Fibroblast of lung (primary cell): ENCODE measurements around the gene FLNA. TPM values are rescaled to one million over a fixed set of nuclear protein-coding genes. Genes with fewer than 3 reads are reported as not detected.

ENCODE experiments used
- DNase-seq, 2 donors: peaks; one replicate each; pipeline versions ENCODE4 v3.0.0 to v3.0.0-alpha.2; 2010; ENCODE audit warnings: low read depth in 2 of 2
- H2AFZ ChIP-seq: 2 replicates; pipeline ENCODE4 v1.5.1; 2012; ENCODE audit warnings: low read length, control low read depth, inconsistent platforms
- H3K27ac ChIP-seq: 2 replicates; pipeline ENCODE4 v1.5.1; 2011; ENCODE audit warnings: low read length, control low read depth; ENCODE audit not compliant: insufficient read depth
- H3K27me3 ChIP-seq: 2 replicates; pipeline ENCODE4 v1.5.1; 2011; ENCODE audit warnings: mild to moderate bottlenecking, low read length; ENCODE audit not compliant: control insufficient read depth, insufficient read depth
- H3K36me3 ChIP-seq: 2 replicates; pipeline ENCODE4 v1.5.1; 2011; ENCODE audit warnings: low read length; ENCODE audit not compliant: control insufficient read depth, insufficient read depth
- H3K4me1 ChIP-seq: 2 replicates; pipeline ENCODE4 v1.5.1; 2011; ENCODE audit warnings: low read length; ENCODE audit not compliant: control insufficient read depth, insufficient read depth; ENCODE audit errors: extremely low read depth
- H3K4me2 ChIP-seq: 2 replicates; pipeline ENCODE4 v1.5.1; 2011; ENCODE audit warnings: low read length, control low read depth; ENCODE audit not compliant: insufficient read depth; ENCODE audit errors: extremely low read depth
- H3K4me3 ChIP-seq, 4 experiments: fragments of 200-600 bp in 1 of 4; sonication (generic) in 1 of 4; replicated peaks in 1 of 4; 2 replicates each; pipeline ENCODE4 v1.5.1; 2011 to 2016; ENCODE audit warnings: low read length in 4 of 4, low read depth in 3 of 4, mild to moderate bottlenecking in 3 of 4, control low read depth in 2 of 4, inconsistent platforms in 1 of 4, mixed read lengths in 1 of 4; ENCODE audit not compliant: insufficient read depth in 1 of 4; ENCODE audit errors: control extremely low read depth in 1 of 4
- H3K79me2 ChIP-seq: 2 replicates; pipeline ENCODE4 v1.5.1; 2012; ENCODE audit warnings: mild to moderate bottlenecking, low read length, inconsistent platforms; ENCODE audit not compliant: control insufficient read depth, insufficient read depth
- H3K9ac ChIP-seq: 2 replicates; pipeline ENCODE4 v1.5.1; 2011; ENCODE audit warnings: mild to moderate bottlenecking, low read length, control low read depth; ENCODE audit not compliant: insufficient read depth
- H3K9me3 ChIP-seq: 2 replicates; pipeline ENCODE4 v1.5.1; 2012; ENCODE audit warnings: low read depth, low read length; ENCODE audit not compliant: control insufficient read depth, insufficient read depth
- H4K20me1 ChIP-seq: 2 replicates; pipeline ENCODE4 v1.5.1; 2011; ENCODE audit warnings: low read length; ENCODE audit not compliant: control insufficient read depth, insufficient read depth; ENCODE audit errors: extremely low read depth
- CTCF ChIP-seq, 2 donors: IDR thresholded peaks in 1 of 2; conservative IDR thresholded peaks in 1 of 2; 1 replicate in 1 of 2; 2 replicates in 1 of 2; pipeline ENCODE4 v1.5.1; 2011 to 2012; ENCODE audit warnings: low read length in 2 of 2, control low read depth in 1 of 2, inconsistent platforms in 1 of 2, low read depth in 1 of 2, mild to moderate bottlenecking in 1 of 2
- EZH2 ChIP-seq: IDR thresholded peaks from 2 replicates; pipeline ENCODE4 v1.5.1; 2012; ENCODE audit warnings: low read length, control low read depth, mild to moderate bottlenecking; ENCODE audit errors: missing control alignments
- polyA plus RNA-seq, 2 donors: library from polyadenylated mRNA; depleted of rRNA in 1 of 2; stranded (reverse) in 1 of 2; unstranded in 1 of 2; fragments of >200 nt; gene quantifications; 2 replicates each; pipeline ENCODE4 v1.2.1, GENCODE V29; 2011 to 2012; ENCODE audit warnings: missing spikeins in 1 of 2
- total RNA-seq: library from RNA; depleted of rRNA; stranded (reverse); fragments of >200 nt; gene quantifications from 2 replicates; pipeline ENCODE4 v1.2.1, GENCODE V29; 2014

The FLNA gene
- total and polyA plus RNA-seq, 2 donors (not counting 1 experiment from before 2014, with no cell fraction given), result 799 to 2,728 TPM

- no peaks in the 10 kb centered on the region for H4K20me1 ChIP-seq
- H3K36me3 ChIP-seq, result no peaks in the 10 kb centered on the region
- H2AFZ ChIP-seq, result no peak within 1 kb of the TSS
- peak within 1 kb of the TSS; percentile 44 for H3K4me2 ChIP-seq
- H3K9ac ChIP-seq, result no peak within 1 kb of the TSS
- H3K4me3 ChIP-seq, result peak within 1 kb of the TSS in 3 of 4 experiments; percentile 4 to 49 (median 40)
- H3K27ac ChIP-seq, result peak within 1 kb of the TSS; percentile 8
- H3K4me1 ChIP-seq, result peaks cover 2% of the 10 kb centered on the region
- no peaks in the 10 kb centered on the region for H3K79me2 ChIP-seq
- TF ChIP-seq EZH2 (no peak), CTCF (conservative IDR thresholded peaks at IDR 0.05 in 1 of 2, IDR thresholded peaks at IDR 0.05 in 1 of 2; ENCODE audit: low read depth in 1 of 2, low read length in 2 of 2) (no peak)
- no peaks in the 10 kb centered on the region for H3K27me3 ChIP-seq
- peak; percentile 78 to 90 for DNase-seq
- no peaks in the 10 kb centered on the region for H3K9me3 ChIP-seq
Measured at GRCh38 chrX:154409222-154409871, 34.9 kb upstream of the FLNA start, which contains the start of gene DNASE1L1. Gene DNASE1L1, minus strand, starts transcription at chrX:154409254. Its CDS starts 3,686 bp downstream, at chrX:154405568.

GRCh38 chrX:154408659-154409221, 34.3 kb upstream of the FLNA start:
- H2AFZ ChIP-seq, result no peak overlapping the region
- H4K20me1 ChIP-seq, result no peaks in the 10 kb centered on the region
- H3K9ac ChIP-seq, result no peak overlapping the region
- peak overlapping the region in 3 of 4 experiments; percentile 4 to 49 (median 40) for H3K4me3 ChIP-seq
- peaks cover 2% of the 10 kb centered on the region for H3K4me1 ChIP-seq
- DNase-seq, result no peak
- no peaks in the 10 kb centered on the region for H3K27me3 ChIP-seq
- H3K79me2 ChIP-seq, result no peaks in the 10 kb centered on the region
- TF ChIP-seq CTCF (conservative IDR thresholded peaks at IDR 0.05 in 1 of 2, IDR thresholded peaks at IDR 0.05 in 1 of 2; ENCODE audit: low read depth in 1 of 2, low read length in 2 of 2), result no peak
- no peak for TF ChIP-seq EZH2
- H3K27ac ChIP-seq, result no peak overlapping the region
- H3K4me2 ChIP-seq, result peak overlapping the region; percentile 44
- H3K36me3 ChIP-seq, result no peaks in the 10 kb centered on the region
- no peaks in the 10 kb centered on the region for H3K9me3 ChIP-seq

GRCh38 chrX:154404625-154405192, 30.3 kb upstream of the FLNA start:
- Histone ChIP-seq H3K36me3 (peaks cover 3% of the 10 kb centered on the region), H3K4me2 (no peak overlapping the region), H4K20me1 (no peaks in the 10 kb centered on the region), H3K9me3 (no peaks in the 10 kb centered on the region), H3K4me1 (no peaks in the 10 kb centered on the region), H3K9ac (no peak overlapping the region), H3K4me3 (no peak overlapping the region), H3K27me3 (no peaks in the 10 kb centered on the region), H3K79me2 (peaks cover 5% of the 10 kb centered on the region), H3K27ac (no peak overlapping the region), H2AFZ (no peak overlapping the region)
- no peak for TF ChIP-seq CTCF (conservative IDR thresholded peaks at IDR 0.05 in 1 of 2, IDR thresholded peaks at IDR 0.05 in 1 of 2; ENCODE audit: low read depth in 1 of 2, low read length in 2 of 2)
- no peak for TF ChIP-seq EZH2
- DNase-seq, result no peak
